Thymus (tissue), 11 donors: Measurements from ENCODE around the gene B3GAT1. TPM values are rescaled to one million over a fixed set of nuclear protein-coding genes. Genes with fewer than 3 reads are reported as not detected.

Source experiments
- DNase-seq, 9 donors: peaks; one replicate each; pipeline ENCODE4 v3.0.0-alpha.2; 2013; ENCODE audit warnings: low spot score in 9 of 9, low read depth in 6 of 9, missing footprints in 1 of 9
- H3K27ac ChIP-seq, 2 donors: one replicate each; pipeline ENCODE4 v1.5.1; 2013; ENCODE audit warnings: control low read depth in 1 of 2, low read depth in 1 of 2, low read length in 1 of 2, mild to moderate bottlenecking in 1 of 2, moderate library complexity in 1 of 2
- H3K27me3 ChIP-seq, 2 donors: one replicate each; pipeline ENCODE4 v1.5.1; 2013; ENCODE audit warnings: low read length in 1 of 2; ENCODE audit not compliant: control insufficient read depth in 2 of 2, insufficient read depth in 1 of 2
- H3K36me3 ChIP-seq, 2 donors: one replicate each; pipeline ENCODE4 v1.5.1; 2013; ENCODE audit warnings: low read length in 1 of 2, mild to moderate bottlenecking in 1 of 2, moderate library complexity in 1 of 2; ENCODE audit not compliant: control insufficient read depth in 2 of 2, insufficient read depth in 2 of 2
- H3K4me1 ChIP-seq, 2 donors: one replicate each; pipeline ENCODE4 v1.5.1; 2013; ENCODE audit warnings: low read length in 2 of 2; ENCODE audit not compliant: control insufficient read depth in 2 of 2, insufficient read depth in 2 of 2
- H3K4me3 ChIP-seq, 2 donors: one replicate each; pipeline ENCODE4 v1.5.1; 2013; ENCODE audit warnings: low read length in 2 of 2, control low read depth in 1 of 2, mild to moderate bottlenecking in 1 of 2
- H3K9me3 ChIP-seq, 2 donors: one replicate each; pipeline ENCODE4 v1.5.1; 2013; ENCODE audit warnings: low read length in 1 of 2, mild to moderate bottlenecking in 1 of 2; ENCODE audit not compliant: control insufficient read depth in 2 of 2, insufficient read depth in 1 of 2
- WGBS: extraction: QIAGEN DNeasy Blood & Tissue Kit; methylation state at CpG from one replicate; pipeline ENCODE4 v1.1.7; 2013; 5-methylcytosine and 5-hydroxymethylcytosine counted together
- polyA plus RNA-seq: library from polyadenylated mRNA; stranded (reverse); fragments of 200-250 nt; gene quantifications from one replicate; pipeline ENCODE4 v1.2.3, GENCODE V29; 2013
- total RNA-seq: library from RNA; stranded (reverse); fragments of 120-200 nt; gene quantifications from one replicate; pipeline ENCODE4 v1.2.4, GENCODE V29; 2013
- donor health status: healthy.

Gene B3GAT1
- total and polyA plus RNA-seq, 2 donors, result 0.24 to 0.43 TPM

DNA sequence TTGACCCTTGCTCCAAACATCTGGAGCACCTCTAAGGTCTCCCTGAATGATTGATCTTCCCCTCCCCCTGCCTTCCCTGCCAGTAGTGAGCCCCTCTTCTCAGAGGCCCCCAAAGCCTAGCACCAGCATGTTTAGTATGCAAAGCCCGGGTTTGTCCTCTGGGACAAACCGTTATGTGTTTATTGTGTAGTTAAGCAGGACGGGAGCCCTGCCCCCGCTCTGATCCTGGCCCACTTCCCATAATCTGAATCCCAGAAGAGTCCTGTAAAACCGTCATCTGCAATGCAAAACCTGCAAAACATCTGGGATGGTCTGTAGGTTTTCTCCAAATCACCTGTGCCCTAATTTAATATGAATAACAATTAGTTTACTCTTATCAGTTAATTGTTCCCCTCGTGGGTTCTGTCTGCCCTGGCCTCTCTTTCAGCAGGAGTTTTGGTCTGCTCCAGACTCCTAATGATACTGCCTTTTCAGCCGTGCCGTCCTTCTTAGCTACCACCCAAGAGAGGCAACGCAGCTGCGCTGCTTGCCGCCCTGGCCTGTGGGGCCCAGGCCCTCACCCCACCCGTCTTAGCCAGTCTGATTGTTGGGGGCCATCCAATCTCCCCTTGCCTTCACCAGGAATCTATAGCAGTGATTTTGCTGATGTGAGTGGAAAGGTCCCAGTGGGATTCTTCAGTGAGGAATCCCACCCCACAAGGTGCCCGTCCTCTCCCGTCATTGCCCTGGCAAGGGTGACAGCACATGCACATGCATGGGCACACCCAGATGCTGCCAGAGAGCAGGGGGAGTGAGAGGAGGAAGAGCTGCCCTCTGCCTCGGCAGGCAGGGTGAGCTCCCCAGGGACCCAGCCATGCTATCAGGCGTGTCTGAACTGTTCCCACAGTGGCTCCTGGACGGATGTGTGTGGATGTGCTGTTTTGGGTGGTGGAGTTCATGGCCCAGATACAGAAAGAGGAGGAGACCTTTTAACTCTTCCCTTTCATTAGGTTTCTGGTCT is 3.0 kb upstream of the B3GAT1 start:
- Histone ChIP-seq H3K4me1 (no peaks in the 10 kb centered on the region), H3K9me3 (no peaks in the 10 kb centered on the region), H3K27me3 (peaks cover 51 to 63% of the 10 kb centered on the region in 2 donors), H3K27ac (no peak overlapping the region), H3K4me3 (no peak overlapping the region), H3K36me3 (no peaks in the 10 kb centered on the region)
- 42% methylated on average over 17 of the region's 17 CpGs for WGBS
- DNase-seq, result no peak

GRCh38 chr11:134413826-134414731 is 2.0 kb upstream of the B3GAT1 start:
- no peak for DNase-seq
- peaks cover 54 to 73% of the 10 kb centered on the region in 2 donors for H3K27me3 ChIP-seq

GRCh38 chr11:134413043-134413825 is 1.2 kb upstream of the B3GAT1 start:
- H3K27me3 ChIP-seq, result peaks cover 54 to 71% of the 10 kb centered on the region in 2 donors

More at GRCh38 chr11:134413826-134414731, 2.0 kb upstream of the B3GAT1 start:
- no peaks in the 10 kb centered on the region for H3K9me3 ChIP-seq
- H3K4me3 ChIP-seq, result no peak overlapping the region
- no peak overlapping the region for H3K27ac ChIP-seq
- no peaks in the 10 kb centered on the region for H3K36me3 ChIP-seq
- WGBS, result 41% methylated on average over 18 of the region's 18 CpGs
- H3K4me1 ChIP-seq, result no peaks in the 10 kb centered on the region

DNA sequence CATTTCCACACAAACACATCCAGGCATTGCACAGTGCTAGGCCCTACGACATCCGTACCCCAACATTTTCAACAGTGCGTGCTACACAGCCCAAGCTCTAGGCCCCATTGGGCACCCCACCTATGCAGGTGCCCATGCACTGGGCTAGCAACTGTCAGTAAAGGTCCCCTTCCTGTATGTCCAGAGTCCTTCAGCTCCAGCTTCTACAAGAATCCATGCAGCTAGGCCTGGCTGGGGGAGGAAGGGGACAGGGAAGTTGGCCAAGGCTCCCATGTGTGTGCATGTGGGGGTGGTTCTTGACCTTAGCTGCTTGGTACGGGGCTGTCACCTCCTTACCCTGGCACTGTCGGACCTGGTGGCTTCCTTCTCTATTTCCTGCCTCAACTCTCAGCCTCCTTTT is 1.3 kb downstream of the B3GAT1 start:
- no peak for DNase-seq
- Histone ChIP-seq H3K9me3 (no peaks in the 10 kb centered on the region), H3K27me3 (peaks cover 54 to 72% of the 10 kb centered on the region in 2 donors), H3K36me3 (no peaks in the 10 kb centered on the region), H3K4me3 (no peak overlapping the region), H3K27ac (no peak overlapping the region), H3K4me1 (no peaks in the 10 kb centered on the region)
- 65% methylated on average over 5 of the region's 5 CpGs for WGBS

More at GRCh38 chr11:134413043-134413825, 1.2 kb upstream of the B3GAT1 start:
- no peaks in the 10 kb centered on the region for H3K4me1 ChIP-seq
- no peaks in the 10 kb centered on the region for H3K9me3 ChIP-seq
- no peaks in the 10 kb centered on the region for H3K36me3 ChIP-seq
- H3K27ac ChIP-seq, result no peak overlapping the region
- WGBS, result 8% methylated on average over 22 of the region's 22 CpGs
- no peak for DNase-seq
- no peak overlapping the region for H3K4me3 ChIP-seq

DNA sequence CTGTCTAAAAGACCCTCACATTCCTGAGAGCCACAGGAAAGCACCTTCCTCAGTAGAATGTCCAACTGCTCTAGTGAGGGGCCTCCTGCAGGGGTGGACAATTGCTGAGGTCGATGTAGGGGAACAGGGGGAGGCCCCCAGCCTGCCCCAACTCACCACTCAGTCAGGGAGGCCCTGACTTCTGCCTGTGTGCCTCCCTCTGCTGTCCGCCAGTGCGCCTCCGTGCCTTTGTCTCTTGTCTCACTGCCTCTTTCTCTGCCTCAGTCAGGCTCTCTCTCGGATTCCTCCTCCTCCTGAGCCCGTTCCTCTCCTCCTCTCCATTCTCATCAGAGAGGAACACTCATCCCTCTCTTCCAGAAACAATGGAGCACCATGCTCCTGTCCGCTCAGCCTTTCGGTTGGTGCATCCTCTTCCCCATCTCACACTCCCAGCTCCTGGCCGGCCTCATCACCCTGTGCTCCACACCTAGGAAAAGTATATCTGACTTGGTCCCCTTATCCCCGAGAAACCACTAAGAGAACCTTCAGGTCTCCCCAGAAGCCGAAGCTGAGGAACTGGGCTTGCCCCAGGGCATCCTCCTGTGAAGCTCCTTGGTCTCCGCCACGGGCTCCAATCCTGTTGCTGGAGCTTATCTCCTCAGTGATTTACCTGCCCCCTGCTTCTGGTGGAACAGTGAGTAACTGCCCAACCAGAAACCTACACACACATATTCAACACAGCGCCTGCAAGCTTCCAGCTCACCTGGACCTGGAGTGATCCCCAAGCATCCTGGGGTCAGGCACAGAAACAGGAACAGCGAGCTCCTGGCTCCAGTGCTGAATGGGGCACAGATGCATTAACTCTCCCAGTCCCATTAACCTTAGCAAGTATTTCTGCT is 2.3 kb downstream of the B3GAT1 start:
- H3K9me3 ChIP-seq, result no peaks in the 10 kb centered on the region
- DNase-seq, result no peak
- no peak overlapping the region for H3K27ac ChIP-seq
- H3K36me3 ChIP-seq, result no peaks in the 10 kb centered on the region
- H3K4me3 ChIP-seq, result no peak overlapping the region
- 84% methylated on average over 15 of the region's 15 CpGs for WGBS
- peaks cover 48 to 66% of the 10 kb centered on the region in 2 donors for H3K27me3 ChIP-seq
- H3K4me1 ChIP-seq, result no peaks in the 10 kb centered on the region

- no peaks in the 10 kb centered on the region for H3K4me1 ChIP-seq
- DNase-seq, result no peak
- 75% methylated on average over 7 of the region's 8 CpGs for WGBS
- H3K36me3 ChIP-seq, result no peaks in the 10 kb centered on the region
- no peaks in the 10 kb centered on the region for H3K9me3 ChIP-seq
- H3K27ac ChIP-seq, result no peak overlapping the region
- H3K4me3 ChIP-seq, result no peak overlapping the region
- H3K27me3 ChIP-seq, result peaks cover 30 to 47% of the 10 kb centered on the region in 2 donors
These were observed 4.1 kb downstream of the B3GAT1 start for GRCh38 chr11:134407923-134408322.

- Histone ChIP-seq H3K9me3 (no peaks in the 10 kb centered on the region), H3K4me3 (no peak overlapping the region), H3K4me1 (no peaks in the 10 kb centered on the region), H3K27ac (no peak overlapping the region), H3K36me3 (no peaks in the 10 kb centered on the region), H3K27me3 (peaks cover 25 to 42% of the 10 kb centered on the region in 2 donors)
- no peak for DNase-seq
- WGBS, result 78% methylated on average over 12 of the region's 12 CpGs
These were observed 4.7 kb downstream of the B3GAT1 start for GRCh38 chr11:134407321-134407828.
